H7 (cell line): ENCODE data around the gene CREBRF. TPM values are rescaled to one million over a fixed set of nuclear protein-coding genes. Genes with fewer than 3 reads are reported as not detected.
"Not testable (repeated sequence)": the region's sequence is repeated elsewhere in the genome, so short reads cannot be mapped to it uniquely, and the experiment has no call there.

Source experiments
- DNase-seq: peaks from one replicate; pipeline ENCODE4 v3.0.0; 2012
- H3K27me3 ChIP-seq: 2 replicates; pipeline ENCODE4 v1.6.0; 2011; ENCODE audit warnings: mild to moderate bottlenecking, low read length; ENCODE audit not compliant: control insufficient read depth, insufficient read depth
- H3K36me3 ChIP-seq: replicated peaks from 2 replicates; pipeline ENCODE4 v1.5.1; 2011; ENCODE audit warnings: low read length; ENCODE audit not compliant: control insufficient read depth, insufficient read depth
- H3K4me3 ChIP-seq: 2 replicates; pipeline ENCODE4 v1.5.1; 2011; ENCODE audit warnings: low read depth, mild to moderate bottlenecking, control low read depth, low read length, moderate library complexity; ENCODE audit not compliant: insufficient read depth
- total RNA-seq: library from RNA; depleted of rRNA; stranded (reverse); fragments of >200 nt; shearing (Covaris generic); gene quantifications from 2 replicates; pipeline ENCODE4 v1.2.3, GENCODE V29; 2014

The CREBRF gene
- total RNA-seq, 1 experiment from 2014 or later, result 8.7 TPM

DNA sequence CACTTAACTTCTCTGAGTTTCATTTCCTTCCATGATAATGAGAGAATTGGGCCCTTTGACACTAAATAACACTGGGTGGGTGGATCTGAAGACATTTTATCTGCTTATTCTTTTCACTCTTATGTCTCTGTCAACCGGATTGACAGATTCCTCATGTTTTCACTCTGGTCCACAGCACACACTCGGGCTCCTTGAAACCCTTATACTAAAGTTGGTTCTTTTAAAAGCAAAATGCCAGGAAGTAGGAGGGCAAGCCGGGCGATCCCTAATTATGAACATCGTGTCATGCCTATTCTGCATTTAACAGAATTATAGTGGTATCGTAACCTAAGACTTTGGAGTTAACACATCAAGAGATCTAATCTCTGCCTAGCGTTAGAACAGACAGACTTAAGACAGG, 28.2 kb upstream of the CREBRF start:
- Histone ChIP-seq H3K27me3 (no peaks in the 10 kb centered on the region), H3K36me3 (no peaks in the 10 kb centered on the region), H3K4me3 (no peak overlapping the region)
- DNase-seq, result no peak

DNA sequence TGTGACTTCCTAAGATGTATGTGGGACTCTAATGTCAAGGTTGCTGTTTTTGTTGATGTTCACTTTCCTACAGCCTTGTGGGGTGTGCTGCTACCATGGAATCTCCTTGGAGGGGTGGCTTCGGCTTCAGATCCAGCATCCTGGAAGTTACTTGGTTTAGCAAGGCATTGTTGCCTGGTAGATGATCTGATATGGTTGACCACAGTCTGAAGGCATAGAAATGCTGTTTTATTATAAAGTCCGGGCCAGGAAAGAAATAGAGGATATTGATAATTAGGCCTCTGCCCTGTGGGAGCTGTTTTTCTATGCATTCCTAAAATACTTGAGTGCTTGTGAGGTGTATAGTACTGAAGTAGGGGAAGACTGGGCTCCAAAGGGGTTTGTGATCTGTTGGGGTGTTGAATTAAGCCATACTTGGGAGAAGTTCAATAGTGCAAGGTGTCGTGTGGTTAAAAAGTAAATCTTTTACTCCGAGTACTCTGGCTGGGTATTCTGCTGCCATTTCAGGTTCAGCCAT, 27.3 kb upstream of the CREBRF start:
- H3K27me3 ChIP-seq, result no peaks in the 10 kb centered on the region
- no peak for DNase-seq
- H3K36me3 ChIP-seq, result no peaks in the 10 kb centered on the region
- H3K4me3 ChIP-seq, result no peak overlapping the region

DNA sequence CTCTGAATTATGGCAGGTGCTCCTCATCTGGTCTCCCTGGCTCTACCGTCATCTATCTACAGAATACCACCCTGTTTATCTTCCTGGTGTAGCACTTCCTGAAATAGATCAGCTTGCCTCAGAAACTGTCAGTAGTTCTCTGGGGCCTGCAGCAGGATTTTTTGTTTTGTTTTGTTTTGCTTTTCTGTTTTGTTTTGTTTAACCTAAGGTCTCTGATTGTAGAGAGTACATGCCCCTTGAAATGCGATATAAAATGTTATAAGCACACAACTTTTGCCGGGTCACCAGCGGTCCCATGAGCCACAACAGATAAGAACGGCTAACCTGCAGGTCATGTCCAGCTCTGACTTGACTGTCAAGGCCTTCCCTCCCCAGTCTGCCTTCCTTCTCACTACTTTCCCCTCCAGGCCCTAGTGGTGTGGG, 26.6 kb upstream of the CREBRF start:
- H3K4me3 ChIP-seq, result no peak overlapping the region
- no peak for DNase-seq
- no peaks in the 10 kb centered on the region for H3K36me3 ChIP-seq
- H3K27me3 ChIP-seq, result no peaks in the 10 kb centered on the region

DNA sequence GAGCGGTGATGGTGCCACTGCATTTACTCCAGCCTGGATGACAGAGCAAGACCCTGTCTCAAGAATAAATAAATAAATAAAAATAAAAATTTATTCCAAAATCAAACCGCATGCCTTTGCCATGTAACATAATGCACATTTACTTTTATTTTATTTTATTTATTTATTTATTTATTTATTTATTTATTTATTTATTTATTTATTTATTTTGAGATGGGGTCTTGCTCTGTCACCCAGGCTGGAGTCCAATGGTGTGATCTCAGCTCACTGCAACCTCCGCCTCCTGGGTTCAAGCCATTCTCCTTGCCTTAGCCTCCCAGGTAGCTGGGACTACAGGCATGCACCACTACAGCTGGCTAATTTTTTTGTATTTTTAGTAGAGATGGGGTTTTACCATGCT, 24.1 kb upstream of the CREBRF start:
- H3K27me3 ChIP-seq, H3K36me3 ChIP-seq, DNase-seq, H3K4me3 ChIP-seq: not testable (repeated sequence)

DNA sequence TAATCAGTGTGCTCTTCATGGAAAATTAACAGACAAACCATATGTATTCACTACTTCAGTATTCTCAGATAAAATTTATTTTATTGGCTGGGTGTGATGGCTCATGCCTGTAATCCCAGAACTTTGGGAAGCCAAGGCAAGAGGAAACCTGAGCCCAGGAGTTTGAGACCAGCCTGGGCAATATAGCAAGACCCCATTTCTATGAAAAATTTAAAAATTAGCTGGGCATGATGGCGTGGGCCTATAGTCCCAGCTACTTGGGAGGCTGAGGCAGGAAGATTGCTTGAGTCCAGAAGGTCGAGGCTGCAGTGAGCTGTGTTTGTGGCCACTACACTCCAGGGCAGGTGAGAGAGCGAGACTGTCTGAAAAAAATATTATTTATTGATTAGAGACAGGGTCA, 23.4 kb upstream of the CREBRF start:
- no peak for DNase-seq
- H3K36me3 ChIP-seq, result no peaks in the 10 kb centered on the region
- H3K27me3 ChIP-seq, result no peaks in the 10 kb centered on the region
- no peak overlapping the region for H3K4me3 ChIP-seq

DNA sequence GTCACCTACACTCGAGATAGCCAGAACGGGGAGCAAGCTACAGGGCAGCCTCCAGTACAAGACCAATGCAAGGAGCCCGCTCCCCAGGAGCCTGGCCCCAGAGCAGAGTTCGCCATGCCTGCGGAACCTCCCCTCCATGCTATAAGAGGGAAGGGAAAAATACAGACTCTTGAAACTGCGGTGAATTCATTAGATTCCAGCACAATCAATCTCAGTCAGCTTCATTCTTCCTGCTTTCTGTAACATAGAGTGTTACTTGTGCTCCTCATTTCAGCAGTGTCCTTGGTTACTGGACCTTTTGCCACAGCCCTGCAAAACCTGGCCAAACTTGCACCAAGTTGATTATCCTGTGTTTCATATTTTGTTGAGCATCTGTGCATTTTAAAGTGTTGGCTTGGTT, 22.2 kb upstream of the CREBRF start:
- DNase-seq, result no peak
- H3K27me3 ChIP-seq, result no peaks in the 10 kb centered on the region
- H3K36me3 ChIP-seq, result no peaks in the 10 kb centered on the region
- no peak overlapping the region for H3K4me3 ChIP-seq

DNA sequence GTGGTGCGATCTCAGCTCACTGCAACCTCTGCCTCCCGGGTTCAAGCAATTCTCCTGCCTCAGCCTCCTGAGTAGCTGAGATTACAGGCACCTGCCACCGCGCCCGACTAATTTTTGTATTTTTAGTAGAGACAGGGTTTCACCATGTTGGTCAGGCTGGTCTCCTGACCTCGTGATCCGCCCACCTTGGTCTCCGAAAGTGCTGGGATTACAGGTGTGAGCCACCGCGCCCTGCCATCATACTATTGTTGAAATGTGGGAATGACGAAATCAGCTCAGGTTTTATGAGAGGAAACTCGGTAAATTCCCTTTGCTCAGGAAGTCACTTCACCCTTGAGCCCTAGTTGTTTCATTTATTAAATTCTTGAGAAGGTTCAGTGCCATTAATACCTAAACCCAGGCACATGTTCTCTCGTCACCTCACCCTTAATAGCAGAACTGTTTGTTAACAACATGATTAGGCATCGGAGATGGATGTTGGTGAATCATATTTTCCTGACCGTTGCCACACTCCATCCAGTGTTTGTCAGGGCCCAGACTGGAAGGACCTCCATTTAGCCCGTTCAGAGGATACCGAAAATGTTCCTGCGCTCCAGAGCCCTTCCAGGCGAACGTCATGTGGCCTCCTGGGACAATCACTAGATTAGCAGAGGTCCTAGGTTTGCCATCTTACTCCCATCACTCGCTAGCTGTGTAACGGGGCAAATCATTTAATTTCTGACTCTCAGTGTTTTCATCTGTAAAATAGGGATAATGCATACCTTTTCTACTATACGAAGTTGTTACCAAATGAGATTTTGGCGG, 20.0 kb upstream of the CREBRF start:
- no peaks in the 10 kb centered on the region for H3K27me3 ChIP-seq
- H3K4me3 ChIP-seq, result no peak overlapping the region
- H3K36me3 ChIP-seq, result no peaks in the 10 kb centered on the region
- peak; percentile 4 for DNase-seq

DNA sequence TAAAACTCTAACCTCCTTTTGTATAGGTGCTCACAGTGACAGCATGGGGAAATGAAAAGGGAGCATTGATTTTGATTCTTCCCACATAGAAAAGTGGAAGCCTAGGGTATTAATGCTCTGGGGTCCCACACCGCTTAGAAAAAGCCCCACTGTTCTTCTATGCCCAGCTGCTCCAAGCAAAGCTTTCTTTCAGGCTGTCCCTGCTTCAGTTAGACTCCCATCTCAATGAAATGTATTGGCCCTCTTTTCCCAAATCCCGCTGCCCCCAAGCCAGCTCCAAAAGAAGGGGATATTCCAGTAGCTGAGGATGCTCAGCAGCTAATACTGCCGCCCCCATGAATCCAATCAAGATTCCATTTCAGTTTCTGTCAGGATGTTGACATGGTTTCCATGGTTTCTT, 17.0 kb upstream of the CREBRF start:
- no peak overlapping the region for H3K4me3 ChIP-seq
- H3K27me3 ChIP-seq, result no peaks in the 10 kb centered on the region
- no peaks in the 10 kb centered on the region for H3K36me3 ChIP-seq
- no peak for DNase-seq

DNA sequence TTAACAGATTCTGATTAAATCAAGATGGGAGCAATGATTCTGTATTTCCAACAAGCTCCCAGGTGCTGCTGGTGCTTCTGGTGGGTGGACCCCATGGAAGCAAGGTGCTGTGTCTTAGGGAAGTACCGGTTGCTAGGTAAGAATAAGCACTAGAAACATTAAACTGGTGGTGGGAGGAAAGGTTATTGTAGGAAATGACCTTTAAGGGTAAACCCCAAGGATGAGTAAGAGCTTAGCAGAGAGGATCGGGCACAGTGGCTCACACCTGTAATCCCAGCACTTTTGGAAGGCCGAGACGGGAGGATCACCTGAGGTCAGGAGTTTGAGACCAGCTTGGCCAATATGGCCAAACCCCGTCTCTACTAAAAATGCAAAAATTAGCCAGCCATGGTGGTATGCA, 16.2 kb upstream of the CREBRF start:
- Histone ChIP-seq H3K36me3 (no peaks in the 10 kb centered on the region), H3K27me3 (no peaks in the 10 kb centered on the region), H3K4me3 (no peak overlapping the region)
- DNase-seq, result peak; percentile 2

DNA sequence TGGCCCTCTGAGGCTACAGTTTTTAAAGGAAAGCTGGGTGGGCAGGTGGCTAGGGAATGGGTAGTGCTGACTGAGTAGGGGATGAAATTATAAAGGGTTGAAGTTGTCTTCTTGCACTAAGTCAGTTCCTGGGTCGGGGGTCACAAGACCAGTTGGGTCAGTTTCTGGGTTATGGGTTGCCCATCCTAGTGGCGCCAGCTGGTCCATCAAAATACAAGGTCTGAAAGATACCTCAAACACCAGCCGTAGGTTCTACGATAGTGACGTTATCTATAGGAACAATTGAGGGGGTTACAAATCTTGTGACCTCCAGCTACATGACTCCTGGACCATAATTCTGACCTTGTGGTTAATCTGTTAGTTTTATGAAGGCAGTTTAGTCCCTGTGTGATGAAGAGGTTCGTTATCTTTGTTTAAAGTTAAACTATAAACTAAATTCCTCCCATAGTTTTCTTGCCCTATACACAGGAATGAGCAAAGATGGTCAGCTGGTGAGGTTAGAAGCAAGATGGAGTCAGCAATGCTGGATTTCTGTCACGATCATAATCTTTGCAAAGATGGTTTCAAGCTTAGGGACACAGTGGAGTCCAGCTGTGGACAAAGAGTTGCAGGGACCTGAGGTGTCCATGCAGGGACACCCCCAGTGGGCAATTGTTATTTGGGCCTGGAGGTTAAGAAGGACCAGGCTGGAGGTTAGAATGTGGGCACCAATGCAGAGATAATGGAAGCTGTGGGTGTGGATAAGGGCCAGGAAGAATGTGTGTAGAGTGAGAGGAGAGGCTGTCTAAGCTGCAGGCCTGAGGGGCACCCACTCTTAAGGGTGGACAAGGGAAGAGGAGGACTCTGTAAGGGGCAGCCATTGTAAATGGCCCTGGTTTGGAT, 14.0 kb upstream of the CREBRF start:
- no peak overlapping the region for H3K4me3 ChIP-seq
- H3K27me3 ChIP-seq, result no peaks in the 10 kb centered on the region
- no peaks in the 10 kb centered on the region for H3K36me3 ChIP-seq
- no peak for DNase-seq

DNA sequence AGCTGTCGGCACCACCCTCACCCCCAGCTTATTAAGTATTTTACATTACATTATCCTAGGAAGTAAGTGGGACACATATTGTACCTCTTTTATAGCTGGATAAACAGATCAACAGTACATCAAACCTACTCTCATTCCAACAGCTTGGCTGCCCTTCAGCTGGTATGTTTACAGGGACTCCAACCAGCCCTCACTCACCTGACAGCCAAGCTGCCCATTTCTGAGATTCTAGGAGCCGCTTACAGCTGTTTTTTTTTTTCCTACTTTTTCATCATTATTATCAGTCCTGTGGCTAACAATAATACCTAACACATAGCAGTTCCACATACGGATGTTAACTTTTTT, 13.4 kb upstream of the CREBRF start:
- Histone ChIP-seq H3K36me3 (no peaks in the 10 kb centered on the region), H3K4me3 (no peak overlapping the region), H3K27me3 (no peaks in the 10 kb centered on the region)
- no peak for DNase-seq

DNA sequence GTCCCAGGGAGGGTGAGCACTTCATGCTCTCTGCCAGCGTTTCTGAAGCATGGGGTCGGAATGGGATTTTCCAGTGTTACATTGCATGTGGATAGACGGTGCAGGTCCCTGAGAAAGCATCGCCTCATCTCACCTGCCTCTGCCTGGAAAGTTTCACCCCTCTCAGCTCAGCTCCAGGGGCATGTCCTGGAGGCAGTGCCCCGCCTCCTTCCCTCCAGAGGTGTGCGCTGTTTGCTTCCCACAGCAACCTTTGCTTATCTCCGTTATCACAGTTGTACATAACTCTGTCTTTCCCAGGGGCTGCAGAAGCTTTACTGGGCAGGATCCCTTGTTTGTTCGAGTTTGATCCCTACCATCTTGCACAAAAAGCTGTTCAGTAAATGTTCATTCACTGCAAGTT, 10.7 kb upstream of the CREBRF start:
- Histone ChIP-seq H3K27me3 (no peaks in the 10 kb centered on the region), H3K36me3 (no peaks in the 10 kb centered on the region), H3K4me3 (no peak overlapping the region)
- peak; percentile 71 for DNase-seq

DNA sequence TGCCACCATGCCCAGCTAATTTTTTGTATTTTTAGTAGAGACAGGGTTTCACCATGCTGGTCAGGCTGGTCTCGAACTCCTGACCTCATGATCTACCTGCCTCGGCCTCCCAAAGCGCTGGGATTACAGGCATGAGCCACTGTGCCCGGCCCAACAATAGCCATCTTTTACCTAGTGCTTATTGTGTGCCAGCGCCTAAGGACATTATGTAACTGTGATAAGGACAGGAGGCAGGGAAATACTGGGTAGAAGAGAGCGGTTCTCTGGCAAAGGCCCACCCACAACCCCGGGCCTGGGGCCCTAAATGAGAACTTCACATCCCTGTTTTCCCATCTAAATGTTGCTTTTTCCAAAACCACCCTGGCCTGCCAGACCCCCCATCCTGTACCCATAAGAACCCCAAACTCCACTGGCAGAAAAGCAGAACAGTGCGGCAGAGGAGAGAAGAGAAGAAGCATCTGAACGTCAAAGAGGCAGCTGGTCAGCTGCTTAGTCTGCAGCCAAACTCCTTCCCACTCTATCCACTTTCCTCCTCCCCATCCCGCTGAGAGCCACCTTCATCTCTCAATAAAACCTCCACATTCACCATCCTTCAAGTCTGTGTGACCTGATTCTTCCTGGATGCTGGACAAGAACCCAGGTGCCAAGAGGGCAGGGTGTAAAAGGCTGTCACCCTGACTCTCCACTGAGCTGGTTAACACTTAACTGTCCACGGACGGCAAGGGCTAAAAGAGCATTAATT, 8.9 kb upstream of the CREBRF start:
- H3K27me3 ChIP-seq, H3K4me3 ChIP-seq, DNase-seq: not testable (repeated sequence)

DNA sequence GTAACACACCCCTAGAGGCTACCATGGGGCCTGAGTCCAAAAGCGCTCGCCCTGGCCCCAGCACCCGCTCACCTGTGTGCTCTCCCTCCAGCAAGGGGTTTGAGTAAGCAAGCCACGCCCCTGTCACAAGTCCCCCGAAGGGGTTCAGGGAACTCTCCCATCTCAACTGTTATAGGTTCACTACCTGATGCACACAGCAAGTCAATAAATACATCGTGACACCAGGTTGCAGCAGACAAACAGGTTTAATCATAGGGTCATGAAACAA, 8.4 kb upstream of the CREBRF start:
- no peak for DNase-seq
- no peak overlapping the region for H3K4me3 ChIP-seq
- H3K27me3 ChIP-seq, result no peaks in the 10 kb centered on the region; the same call in 1 of the 2 replicates
- no peaks in the 10 kb centered on the region for H3K36me3 ChIP-seq

More for the DNA sequence above, 8.9 kb upstream of the CREBRF start:
- not testable (repeated sequence) for H3K36me3 ChIP-seq

DNA sequence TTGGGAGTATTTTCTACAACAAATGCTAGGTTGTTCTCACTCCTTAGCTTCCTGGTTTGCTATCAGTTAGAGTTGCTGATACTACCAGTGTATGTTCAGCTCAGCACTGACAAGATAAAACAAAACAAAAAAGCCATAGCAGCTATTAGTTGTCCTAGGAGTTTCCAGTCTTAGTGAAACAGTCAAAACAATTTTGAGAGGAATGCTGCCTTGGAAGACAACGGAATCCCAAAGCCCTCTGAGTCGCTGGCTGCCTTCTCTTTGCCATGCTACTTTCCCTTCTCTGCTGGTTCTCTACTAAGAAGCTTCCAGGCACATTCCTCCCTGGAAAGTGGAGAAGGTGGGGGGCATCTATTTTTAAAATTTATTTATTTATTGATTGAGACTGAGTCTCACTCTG, 5.4 kb upstream of the CREBRF start:
- DNase-seq, result no peak
- Histone ChIP-seq H3K27me3 (no peaks in the 10 kb centered on the region; the same call in 1 of the 2 replicates), H3K36me3 (no peaks in the 10 kb centered on the region), H3K4me3 (no peak overlapping the region)
